22Rv1 (cell line): Measurements from ENCODE around the gene FAXDC2.

Source experiments
- H3K27ac ChIP-seq: fragments of 450-650 bp; 2 replicates; pipeline ENCODE4 v1.5.1; 2017
- CTCF ChIP-seq: fragments of 450-650 bp; IDR thresholded peaks from 2 replicates; pipeline ENCODE4 v1.5.1; 2017; ENCODE audit warnings: mild to moderate bottlenecking
- ZFX ChIP-seq: fragments of 450-650 bp; IDR thresholded peaks from 2 replicates; pipeline ENCODE4 v1.6.1; 2017; ENCODE audit warnings: antibody characterized with exemption, borderline replicate concordance

The FAXDC2 gene

GRCh38 chr5:154791535-154791934, 58.9 kb downstream of the FAXDC2 start:
- no peak overlapping the region for H3K27ac ChIP-seq
- TF ChIP-seq ZFX (no peak), CTCF (no peak)

DNA sequence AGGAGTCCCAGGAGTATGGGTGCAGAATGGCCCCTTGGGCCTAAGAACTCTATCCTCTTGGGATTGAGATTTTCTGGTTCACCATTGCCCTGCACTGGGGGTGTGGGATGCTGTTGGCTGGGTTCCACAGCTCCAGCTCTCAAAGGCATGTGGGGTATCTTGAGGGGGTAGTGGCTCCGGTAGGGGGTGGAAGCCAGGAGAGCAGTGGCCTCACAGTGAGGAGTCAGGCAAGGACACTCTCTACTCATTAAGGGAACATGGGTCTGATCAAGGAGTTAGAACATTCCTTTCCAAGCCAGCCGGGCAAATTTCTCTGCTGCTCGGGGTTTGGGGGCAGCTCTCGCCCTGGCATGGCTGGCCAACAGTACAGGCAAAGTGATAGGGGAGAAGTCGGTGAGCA, 62.2 kb downstream of the FAXDC2 start:
- H3K27ac ChIP-seq = no peak overlapping the region
- TF ChIP-seq CTCF (no peak), ZFX (no peak)

- TF ChIP-seq CTCF = no peak
- no peak for TF ChIP-seq ZFX
- H3K27ac ChIP-seq = no peak overlapping the region
Observed at GRCh38 chr5:154786414-154786813, 64.0 kb downstream of the FAXDC2 start.

DNA sequence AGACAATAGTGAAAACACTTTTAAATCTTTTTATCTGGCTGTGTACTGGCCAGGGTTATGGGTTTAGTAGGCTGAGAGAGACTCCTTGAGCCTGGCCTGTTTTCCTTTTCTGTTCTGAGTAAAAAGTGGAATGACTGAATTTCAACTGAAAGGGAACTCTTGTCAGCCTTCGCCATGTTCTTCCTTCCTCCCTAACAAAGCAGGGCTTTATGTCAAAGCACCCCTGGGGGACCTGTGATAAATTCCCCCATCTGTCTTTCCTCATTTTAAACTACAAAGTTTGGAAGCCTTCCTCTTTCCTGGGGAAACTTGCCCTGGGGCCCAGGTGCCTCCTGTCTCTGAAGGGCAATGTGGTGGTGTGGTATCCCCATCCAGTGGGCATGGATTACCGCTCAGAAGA, 65.5 kb downstream of the FAXDC2 start:
- H3K27ac ChIP-seq = no peak overlapping the region
- TF ChIP-seq ZFX = no peak
- TF ChIP-seq CTCF = no peak

GRCh38 chr5:154783774-154784460, 66.5 kb downstream of the FAXDC2 start:
- H3K27ac ChIP-seq = no peak overlapping the region

GRCh38 chr5:154782812-154783592, 67.4 kb downstream of the FAXDC2 start:
- H3K27ac ChIP-seq = no peak overlapping the region
- TF ChIP-seq ZFX (no peak), CTCF (no peak)

More at GRCh38 chr5:154783774-154784460, 66.5 kb downstream of the FAXDC2 start:
- no peak for TF ChIP-seq CTCF
- TF ChIP-seq ZFX = no peak

DNA sequence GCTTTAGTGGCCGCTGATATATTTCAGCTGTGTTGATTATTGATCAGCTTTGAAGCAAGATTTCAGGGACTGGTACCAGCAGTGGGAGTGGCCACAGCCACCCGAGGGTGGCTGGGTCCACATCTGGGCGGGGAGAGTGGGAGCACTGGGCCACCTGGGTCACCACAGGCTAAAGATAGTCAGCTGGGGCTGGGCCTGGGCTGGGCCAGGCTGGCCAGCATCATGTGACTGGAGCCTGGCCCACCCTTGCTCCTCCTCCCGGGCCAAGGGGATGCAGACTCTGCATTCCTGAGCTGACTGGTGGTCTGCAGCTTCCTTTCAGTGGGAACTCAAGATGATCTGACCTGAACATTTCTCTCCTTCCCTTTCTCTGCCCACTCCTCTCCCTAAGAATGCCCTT, 68.1 kb downstream of the FAXDC2 start:
- no peak overlapping the region for H3K27ac ChIP-seq
- TF ChIP-seq CTCF = no peak
- no peak for TF ChIP-seq ZFX
